Cardiac muscle cell (in vitro differentiated cells and primary cell): ENCODE results near the gene NDUFA1. TPM values are rescaled to one million over a fixed set of nuclear protein-coding genes. Genes with fewer than 3 reads are reported as not detected.
"Not testable (repeated sequence)": the region's sequence is repeated elsewhere in the genome, so short reads cannot be mapped to it uniquely, and the experiment has no call there.

Source experiments
- DNase-seq, 2 donors: peaks; one replicate each; pipeline versions ENCODE4 v3.0.0 to v3.0.0-alpha.2; 2010 to 2017; ENCODE audit warnings: low read depth in 1 of 2, low spot score in 1 of 2
- H3K27ac ChIP-seq: fragments of 200-600 bp; sonication (generic); 2 replicates; pipeline ENCODE4 v1.5.1; 2016
- H3K27me3 ChIP-seq: fragments of 200-600 bp; sonication (generic); 2 replicates; pipeline ENCODE4 v1.6.0; 2016; ENCODE audit warnings: control low read depth
- H3K36me3 ChIP-seq: fragments of 200-600 bp; sonication (generic); 2 replicates; pipeline ENCODE4 v1.5.1; 2016; ENCODE audit warnings: control low read depth
- H3K4me1 ChIP-seq: fragments of 200-600 bp; sonication (generic); 2 replicates; pipeline ENCODE4 v1.8.1; 2017; ENCODE audit warnings: low read depth, mild to moderate bottlenecking, mixed run types
- H3K4me3 ChIP-seq: fragments of 200-600 bp; sonication (generic); 2 replicates; pipeline ENCODE4 v1.5.1; 2016; ENCODE audit warnings: mild to moderate bottlenecking
- H3K9me3 ChIP-seq: fragments of 200-600 bp; sonication (generic); 2 replicates; pipeline ENCODE4 v1.5.1; 2017; ENCODE audit warnings: low read depth, mild to moderate bottlenecking, control low read depth
- CTCF ChIP-seq: IDR thresholded peaks from 2 replicates; pipeline ENCODE4 v1.5.1; 2012; ENCODE audit warnings: low read depth, mild to moderate bottlenecking, low read length
- polyA plus RNA-seq: library from polyadenylated mRNA; unstranded; fragments of >200 nt; fragmentation: Nextera tagmentation; extraction: Ambion mirVana; gene quantifications from 2 replicates; pipeline ENCODE4 v1.2.1, GENCODE V29; 2016
- total RNA-seq: library from RNA; depleted of rRNA; stranded (reverse); fragments of >200 nt; gene quantifications from 2 replicates; pipeline ENCODE4 v1.2.3, GENCODE V29; 2016

NDUFA1 gene
- 38.3 and 71.7 TPM in 2 replicates for total RNA-seq
- polyA plus RNA-seq, result 476 and 587 TPM in 2 replicates

- H3K27ac ChIP-seq, result peak within 1 kb of the TSS; percentile 97
- no peak for TF ChIP-seq CTCF
- H3K9me3 ChIP-seq, result no peaks in the 10 kb centered on the region
- DNase-seq, result peak; percentile 82 to 88
- H3K4me1 ChIP-seq, result no peaks in the 10 kb centered on the region
- H3K27me3 ChIP-seq, result no peaks in the 10 kb centered on the region
- H3K4me3 ChIP-seq, result peak within 1 kb of the TSS; percentile 53
- H3K36me3 ChIP-seq, result no peaks in the 10 kb centered on the region
These were observed at the start of gene NDUFA1, which contains the start of gene RNF113A for GRCh38 chrX:119871599-119872395. NDUFA1 (plus strand) TSS chrX:119871832; CDS start chrX:119871912, 80 bp downstream. RNF113A (minus strand) TSS chrX:119871733; CDS start chrX:119871613, 120 bp downstream.

- H3K4me1 ChIP-seq, H3K27ac ChIP-seq, H3K36me3 ChIP-seq, H3K4me3 ChIP-seq, DNase-seq, H3K9me3 ChIP-seq, H3K27me3 ChIP-seq: not testable (repeated sequence)
These were observed 47.4 kb upstream of the NDUFA1 start for GRCh38 chrX:119824221-119824620.

- Histone ChIP-seq H3K4me3 (no peak overlapping the region), H3K4me1 (no peaks in the 10 kb centered on the region), H3K27ac (no peak overlapping the region), H3K27me3 (no peaks in the 10 kb centered on the region), H3K36me3 (peaks cover 1% of the 10 kb centered on the region), H3K9me3 (no peaks in the 10 kb centered on the region)
- no peak for TF ChIP-seq CTCF
- peak in 1 of 2 donors; percentile 28 for DNase-seq
These were observed 45.2 kb upstream of the NDUFA1 start for GRCh38 chrX:119826399-119826959.

- DNase-seq, result no peak
- peaks cover 5% of the 10 kb centered on the region for H3K36me3 ChIP-seq
- H3K4me1 ChIP-seq, result no peaks in the 10 kb centered on the region
- H3K27me3 ChIP-seq, result no peaks in the 10 kb centered on the region
- H3K27ac ChIP-seq, result no peak overlapping the region
- no peaks in the 10 kb centered on the region for H3K9me3 ChIP-seq
- no peak overlapping the region for H3K4me3 ChIP-seq
- TF ChIP-seq CTCF, result no peak
These were observed 43.2 kb upstream of the NDUFA1 start for GRCh38 chrX:119828446-119828845.

GRCh38 chrX:119833905-119834304, 37.7 kb upstream of the NDUFA1 start:
- H3K27me3 ChIP-seq, result no peaks in the 10 kb centered on the region
- H3K4me3 ChIP-seq, result no peak overlapping the region
- H3K36me3 ChIP-seq, result peaks cover 5% of the 10 kb centered on the region
- H3K4me1 ChIP-seq, result no peaks in the 10 kb centered on the region
- no peak for TF ChIP-seq CTCF
- H3K27ac ChIP-seq, result no peak overlapping the region
- DNase-seq, result no peak
- no peaks in the 10 kb centered on the region for H3K9me3 ChIP-seq
